ENCODE measurements around the gene TNRC6C.

The TNRC6C gene

GRCh38 chr17:78148286-78149016, 189.9 kb downstream of the TNRC6C start:
- Histone ChIP-seq H3K9ac (ENCODE audit: low read depth, low read length) (no peak overlapping the region), H3K9me3 (ENCODE audit: control insufficient read depth, insufficient read depth, low read length) (no peaks in the 10 kb centered on the region), H3K36me3 (ENCODE audit: insufficient read depth, low read length) (no peaks in the 10 kb centered on the region), H3K4me1 (ENCODE audit: insufficient read depth, low read length) (peaks cover 17% of the 10 kb centered on the region; the same call in 1 of the 2 replicates)

GRCh38 chr17:78151514-78152008, 193.1 kb downstream of the TNRC6C start:
- H3K4me1 ChIP-seq (ENCODE audit: insufficient read depth, low read length): peaks cover 14% of the 10 kb centered on the region; the same call in 1 of the 2 replicates
- no peaks in the 10 kb centered on the region for H3K9me3 ChIP-seq (ENCODE audit: control insufficient read depth, insufficient read depth, low read length)
- H3K9ac ChIP-seq (ENCODE audit: low read depth, low read length): no peak overlapping the region
- no peaks in the 10 kb centered on the region for H3K36me3 ChIP-seq (ENCODE audit: insufficient read depth, low read length)

DNA sequence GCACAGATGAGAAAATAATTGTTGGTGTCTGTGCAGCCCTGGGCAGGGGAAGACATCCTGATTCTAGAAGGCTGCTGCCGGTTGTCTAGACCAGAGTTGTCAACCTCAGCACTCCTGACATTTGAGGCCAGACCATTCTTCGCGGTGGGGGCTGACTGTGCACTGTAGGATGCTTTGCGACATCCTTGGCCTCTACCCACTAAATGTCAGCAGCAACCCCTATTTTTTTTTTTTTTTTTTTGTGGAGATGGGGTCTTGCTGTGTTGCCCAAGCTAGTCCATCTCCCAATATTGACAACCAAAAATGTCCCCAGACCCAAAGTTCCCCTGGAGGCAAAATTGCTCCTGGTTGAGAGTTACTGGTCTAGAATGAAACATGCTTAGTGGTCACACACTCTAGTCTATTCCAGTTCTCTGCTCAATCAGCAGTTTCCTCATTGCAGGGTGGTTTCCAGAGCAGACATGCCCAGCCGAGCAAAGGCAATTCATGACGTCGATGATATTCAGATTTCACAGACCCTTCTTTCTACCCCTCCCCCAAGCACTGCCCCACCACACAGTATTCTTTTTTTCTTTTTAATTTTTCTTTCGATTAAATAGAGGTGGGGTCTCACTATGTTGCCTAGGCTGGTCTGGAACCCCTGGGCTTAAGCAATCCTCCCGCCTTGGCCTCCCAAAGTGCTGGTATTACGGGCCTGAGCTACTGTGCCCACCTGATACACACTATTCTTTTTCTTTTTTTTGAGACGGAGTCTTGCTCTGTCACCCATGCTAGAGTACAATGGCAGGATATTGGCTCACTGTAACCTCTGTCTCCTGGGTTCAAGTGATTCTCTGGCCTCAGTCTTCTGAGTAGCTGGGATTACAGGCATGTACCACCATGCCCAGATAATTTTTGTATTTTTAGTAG, 196.7 kb downstream of the TNRC6C start:
- no peaks in the 10 kb centered on the region for H3K36me3 ChIP-seq (ENCODE audit: insufficient read depth, low read length)
- peaks cover 13% of the 10 kb centered on the region; the same call in 1 of the 2 replicates for H3K4me1 ChIP-seq (ENCODE audit: insufficient read depth, low read length)
- H3K9ac ChIP-seq (ENCODE audit: low read depth, low read length): no peak overlapping the region
- H3K9me3 ChIP-seq (ENCODE audit: control insufficient read depth, insufficient read depth, low read length): no peaks in the 10 kb centered on the region

Measured in ES-I3 (cell line).